ENCODE results near the gene RHOV.

The RHOV gene

DNA sequence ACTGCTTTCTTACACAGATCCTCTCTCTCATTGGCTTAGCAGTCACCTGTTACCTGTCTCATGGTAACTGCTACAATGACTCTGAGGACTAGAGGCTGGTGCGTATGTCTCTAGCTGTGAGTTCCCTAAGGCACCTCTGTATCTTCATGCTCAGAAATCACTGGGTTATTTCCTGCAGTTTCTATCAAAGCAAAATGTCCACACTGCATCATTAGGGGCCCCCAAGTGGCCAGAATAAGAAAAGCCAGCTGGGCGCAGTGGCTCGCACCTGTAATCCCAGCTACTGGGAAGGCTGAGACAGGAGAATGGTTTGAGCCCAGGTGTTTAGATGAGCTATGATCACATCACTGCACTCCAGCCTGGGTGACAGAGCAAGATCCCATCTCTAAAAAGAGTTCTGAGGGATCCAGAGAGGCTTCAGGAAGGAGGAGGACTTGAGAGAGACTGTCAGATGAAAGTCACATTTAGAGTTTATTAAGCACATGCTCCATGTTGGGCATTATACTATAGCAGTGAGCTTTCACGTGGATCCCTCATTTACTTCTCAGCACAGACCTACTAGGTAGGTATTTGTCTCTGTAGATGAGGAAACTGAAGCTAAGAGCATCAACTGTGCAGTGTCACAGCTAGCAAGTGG, 17.9 kb upstream of the RHOV start:
- Histone ChIP-seq H3K36me3 (ENCODE audit: insufficient read depth, low read length) (no peaks in the 10 kb centered on the region), H3K27ac (no peak overlapping the region), H3K4me3 (no peak overlapping the region), H3K9ac (ENCODE audit: insufficient read length) (no peak overlapping the region), H3K9me3 (ENCODE audit: low read depth, low read length) (no peaks in the 10 kb centered on the region)
- TF ChIP-seq POLR2AphosphoS5 (IDR thresholded peaks at IDR 0.05; ENCODE audit: borderline replicate concordance, low read depth, low read length) (no peak), FOXP2 (optimal IDR thresholded peaks at IDR 0.05; ENCODE audit: control extremely low read depth, extremely low read length, insufficient read depth) (no peak), EZH2 (IDR thresholded peaks at IDR 0.05) (no peak)
- no peak for DNase-seq (ENCODE audit: low read depth, low spot score)

DNA sequence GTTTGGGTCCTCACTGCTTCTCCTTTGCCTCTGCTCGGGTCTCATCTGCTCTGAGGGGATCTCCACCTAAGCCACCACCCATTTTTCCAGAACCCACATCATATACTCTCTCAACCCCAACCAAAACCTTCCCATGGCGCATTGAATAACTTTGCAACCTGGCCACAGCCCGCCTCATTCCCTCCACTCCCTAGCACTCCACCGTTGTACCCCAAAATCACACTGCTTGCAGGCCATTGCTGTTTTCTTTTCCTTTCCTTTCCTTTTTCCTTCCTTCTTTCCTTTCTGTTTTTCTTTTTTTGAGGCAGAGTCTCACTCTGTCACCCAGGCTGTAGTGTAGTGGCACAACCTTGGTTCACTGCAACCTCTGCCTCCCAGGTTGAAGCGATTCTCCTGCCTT, 17.1 kb upstream of the RHOV start:
- TF ChIP-seq POLR2AphosphoS5 (IDR thresholded peaks at IDR 0.05; ENCODE audit: borderline replicate concordance, low read depth, low read length) (no peak), FOXP2 (optimal IDR thresholded peaks at IDR 0.05; ENCODE audit: control extremely low read depth, extremely low read length, insufficient read depth) (no peak), EZH2 (IDR thresholded peaks at IDR 0.05) (no peak)
- no peak for DNase-seq (ENCODE audit: low read depth, low spot score)
- H3K9ac ChIP-seq (ENCODE audit: insufficient read length), result no peak overlapping the region

DNA sequence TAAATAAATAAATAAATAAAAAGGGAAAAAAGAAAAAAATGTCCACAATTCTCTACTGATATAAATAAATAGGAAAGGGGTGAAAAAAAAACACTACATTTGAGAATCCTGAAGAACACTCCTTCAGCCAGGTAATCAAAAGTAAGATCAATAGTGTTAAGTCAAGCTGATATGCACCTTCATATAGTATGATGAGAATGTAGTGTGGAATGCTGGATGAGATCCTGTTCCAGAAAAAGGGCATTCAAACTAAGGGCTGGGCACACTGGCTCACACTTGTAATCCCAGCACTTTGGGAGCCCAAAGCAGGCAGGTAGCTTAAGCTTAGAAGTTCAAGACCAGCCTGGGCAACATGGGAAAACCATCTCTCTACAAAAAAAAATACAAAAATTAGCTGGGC, 15.1 kb upstream of the RHOV start:
- TF ChIP-seq POLR2AphosphoS5 (IDR thresholded peaks at IDR 0.05; ENCODE audit: borderline replicate concordance, low read depth, low read length) (no peak), EZH2 (IDR thresholded peaks at IDR 0.05) (no peak), FOXP2 (optimal IDR thresholded peaks at IDR 0.05; ENCODE audit: control extremely low read depth, extremely low read length, insufficient read depth) (no peak)
- no peak overlapping the region for H3K9ac ChIP-seq (ENCODE audit: insufficient read length)
- no peak overlapping the region for H3K27ac ChIP-seq
- no peak overlapping the region for H3K4me3 ChIP-seq
- H3K36me3 ChIP-seq (ENCODE audit: insufficient read depth, low read length), result no peaks in the 10 kb centered on the region
- DNase-seq (ENCODE audit: low read depth, low spot score), result no peak
- no peaks in the 10 kb centered on the region for H3K9me3 ChIP-seq (ENCODE audit: low read depth, low read length)

More for the DNA sequence above, 17.1 kb upstream of the RHOV start:
- Histone ChIP-seq H3K36me3 (ENCODE audit: insufficient read depth, low read length) (no peaks in the 10 kb centered on the region), H3K4me3 (no peak overlapping the region), H3K27ac (no peak overlapping the region), H3K9me3 (ENCODE audit: low read depth, low read length) (no peaks in the 10 kb centered on the region)

DNA sequence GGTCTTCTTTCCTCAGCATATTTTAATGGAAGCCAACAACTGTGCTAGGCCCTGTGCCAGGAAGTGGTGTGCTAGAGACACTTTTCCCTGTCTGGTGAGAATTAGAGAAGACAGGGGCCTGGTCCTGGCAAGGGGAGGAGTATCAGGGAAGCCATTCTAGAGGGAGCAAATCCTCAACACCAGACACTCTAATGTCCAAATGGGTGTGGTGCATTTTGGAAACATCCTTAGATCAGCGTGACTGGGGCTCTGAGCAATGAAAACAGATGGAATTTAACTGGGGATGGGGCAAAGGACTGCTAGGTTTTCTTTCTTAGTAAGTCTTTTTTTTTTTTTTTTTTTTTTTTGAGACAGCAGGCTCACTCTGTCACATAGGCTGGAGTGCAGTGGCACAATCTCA, 12.6 kb upstream of the RHOV start:
- Histone ChIP-seq H3K9ac (ENCODE audit: insufficient read length) (no peak overlapping the region), H3K4me3 (no peak overlapping the region), H3K27ac (no peak overlapping the region), H3K36me3 (ENCODE audit: insufficient read depth, low read length) (no peaks in the 10 kb centered on the region), H3K9me3 (ENCODE audit: low read depth, low read length) (no peaks in the 10 kb centered on the region)
- no peak for TF ChIP-seq POLR2AphosphoS5 (IDR thresholded peaks at IDR 0.05; ENCODE audit: borderline replicate concordance, low read depth, low read length)
- TF ChIP-seq EZH2 (IDR thresholded peaks at IDR 0.05), result no peak
- no peak for TF ChIP-seq FOXP2 (optimal IDR thresholded peaks at IDR 0.05; ENCODE audit: control extremely low read depth, extremely low read length, insufficient read depth)
- no peak for DNase-seq (ENCODE audit: low read depth, low spot score)

DNA sequence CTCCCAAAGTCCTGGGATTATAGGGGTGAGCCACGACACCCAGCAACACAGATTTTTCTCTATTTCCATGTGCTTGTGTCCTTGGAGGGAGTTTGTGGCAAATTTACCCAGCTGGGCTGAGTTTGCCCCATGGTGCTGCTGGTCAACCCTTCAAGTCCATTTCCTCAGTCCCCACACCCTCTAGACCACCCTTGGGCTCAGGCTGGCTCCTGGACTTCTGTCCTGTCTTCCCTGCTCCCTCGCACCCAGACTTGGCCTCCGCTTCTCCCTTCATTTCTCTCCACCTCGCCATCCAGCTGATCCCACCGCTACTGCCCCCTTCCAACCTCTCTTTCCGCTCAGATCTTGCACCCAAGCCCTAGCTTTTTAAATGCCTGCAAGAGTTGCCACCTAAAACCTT, 7.3 kb upstream of the RHOV start:
- no peak overlapping the region for H3K27ac ChIP-seq
- DNase-seq (ENCODE audit: low read depth, low spot score), result no peak

DNA sequence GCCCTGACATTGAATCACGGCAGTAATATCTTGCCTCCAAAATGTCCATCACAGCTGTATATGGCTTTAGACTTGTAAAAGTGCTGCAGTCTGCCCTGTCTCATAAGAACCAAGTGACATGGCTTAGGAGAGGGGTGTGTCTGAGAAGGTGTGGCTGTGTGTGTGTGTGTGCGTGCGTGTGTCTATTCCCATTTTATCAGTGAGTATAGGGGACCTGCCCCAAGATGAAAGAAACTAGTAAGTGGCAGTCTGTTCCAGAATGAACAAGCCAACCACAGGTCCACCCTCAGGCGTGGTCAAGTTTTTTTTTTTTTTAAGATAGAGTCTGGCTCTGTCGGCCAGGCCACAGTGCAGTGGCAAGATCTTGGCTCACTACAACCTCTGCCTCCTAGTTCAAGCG, 5.6 kb upstream of the RHOV start:
- Histone ChIP-seq H3K4me3 (no peak overlapping the region), H3K36me3 (ENCODE audit: insufficient read depth, low read length) (no peaks in the 10 kb centered on the region), H3K9ac (ENCODE audit: insufficient read length) (no peak overlapping the region), H3K27ac (no peak overlapping the region), H3K9me3 (ENCODE audit: low read depth, low read length) (no peaks in the 10 kb centered on the region)
- no peak for DNase-seq (ENCODE audit: low read depth, low spot score)
- TF ChIP-seq EZH2 (IDR thresholded peaks at IDR 0.05), result no peak
- TF ChIP-seq FOXP2 (optimal IDR thresholded peaks at IDR 0.05; ENCODE audit: control extremely low read depth, extremely low read length, insufficient read depth), result no peak
- TF ChIP-seq POLR2AphosphoS5 (IDR thresholded peaks at IDR 0.05; ENCODE audit: borderline replicate concordance, low read depth, low read length), result no peak

More for the DNA sequence above, 7.3 kb upstream of the RHOV start:
- TF ChIP-seq EZH2 (IDR thresholded peaks at IDR 0.05), result no peak
- no peak for TF ChIP-seq POLR2AphosphoS5 (IDR thresholded peaks at IDR 0.05; ENCODE audit: borderline replicate concordance, low read depth, low read length)
- TF ChIP-seq FOXP2 (optimal IDR thresholded peaks at IDR 0.05; ENCODE audit: control extremely low read depth, extremely low read length, insufficient read depth), result no peak
- H3K9me3 ChIP-seq (ENCODE audit: low read depth, low read length), result no peaks in the 10 kb centered on the region
- H3K36me3 ChIP-seq (ENCODE audit: insufficient read depth, low read length), result no peaks in the 10 kb centered on the region
- H3K9ac ChIP-seq (ENCODE audit: insufficient read length), result no peak overlapping the region
- H3K4me3 ChIP-seq, result no peak overlapping the region

DNA sequence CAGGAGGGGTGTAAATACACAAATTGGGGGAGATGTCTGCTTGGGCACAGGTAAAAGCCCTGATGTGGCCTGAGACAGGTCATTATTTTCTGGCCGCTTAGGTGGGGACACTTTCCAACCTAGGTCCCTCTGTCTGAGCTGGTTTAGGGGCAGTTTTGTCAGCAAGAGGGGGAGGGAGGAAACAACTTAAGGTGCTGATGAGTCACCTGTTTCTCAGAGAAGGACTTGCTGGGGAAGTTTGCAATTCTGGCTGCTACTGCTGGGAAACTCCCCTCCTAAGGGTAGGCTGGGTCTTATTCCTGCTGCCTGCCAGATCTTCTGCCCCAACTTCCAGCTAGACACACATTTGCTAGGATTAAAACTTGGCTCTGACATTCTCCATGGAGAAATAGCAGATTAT, 4.8 kb upstream of the RHOV start:
- Histone ChIP-seq H3K36me3 (ENCODE audit: insufficient read depth, low read length) (no peaks in the 10 kb centered on the region), H3K27ac (no peak overlapping the region), H3K9ac (ENCODE audit: insufficient read length) (no peak overlapping the region), H3K9me3 (ENCODE audit: low read depth, low read length) (no peaks in the 10 kb centered on the region), H3K4me3 (no peak overlapping the region)
- no peak for DNase-seq (ENCODE audit: low read depth, low spot score)
- TF ChIP-seq POLR2AphosphoS5 (IDR thresholded peaks at IDR 0.05; ENCODE audit: borderline replicate concordance, low read depth, low read length) (no peak), EZH2 (IDR thresholded peaks at IDR 0.05) (no peak), FOXP2 (optimal IDR thresholded peaks at IDR 0.05; ENCODE audit: control extremely low read depth, extremely low read length, insufficient read depth) (no peak)

DNA sequence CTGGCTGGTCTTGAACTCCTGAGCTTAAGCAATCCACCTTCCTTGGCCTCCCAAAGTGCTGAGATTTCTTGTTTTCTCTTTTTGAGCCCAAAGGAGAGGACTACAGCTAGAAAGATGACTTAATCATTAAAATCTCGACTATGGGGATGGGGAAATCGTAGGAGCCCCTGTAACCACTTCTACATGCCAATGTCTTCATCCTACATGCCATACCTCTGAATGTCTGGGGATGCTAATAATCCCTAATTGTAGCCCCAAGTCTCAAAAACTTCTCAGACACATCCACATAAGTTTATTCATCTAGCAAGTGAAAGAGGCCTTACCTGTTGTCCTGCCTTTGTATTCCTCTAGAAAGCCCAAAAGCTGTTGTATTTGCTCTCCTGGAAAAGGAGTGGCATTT, 3.7 kb upstream of the RHOV start:
- H3K27ac ChIP-seq, result no peak overlapping the region
- H3K9me3 ChIP-seq (ENCODE audit: low read depth, low read length), result no peaks in the 10 kb centered on the region
- TF ChIP-seq EZH2 (IDR thresholded peaks at IDR 0.05) (no peak), POLR2AphosphoS5 (IDR thresholded peaks at IDR 0.05; ENCODE audit: borderline replicate concordance, low read depth, low read length) (no peak), FOXP2 (optimal IDR thresholded peaks at IDR 0.05; ENCODE audit: control extremely low read depth, extremely low read length, insufficient read depth) (no peak)
- no peak for DNase-seq (ENCODE audit: low read depth, low spot score)
- no peak overlapping the region for H3K4me3 ChIP-seq
- H3K36me3 ChIP-seq (ENCODE audit: insufficient read depth, low read length), result no peaks in the 10 kb centered on the region
- no peak overlapping the region for H3K9ac ChIP-seq (ENCODE audit: insufficient read length)

Measured in SK-N-MC (cell line).